Natural killer cell (primary cell): ENCODE results near the gene ZNF133. TPM values are rescaled to one million over a fixed set of nuclear protein-coding genes. Genes with fewer than 3 reads are reported as not detected.
"Not testable (repeated sequence)": the region's sequence is repeated elsewhere in the genome, so short reads cannot be mapped to it uniquely, and the experiment has no call there.

Source experiments
- ATAC-seq, 3 donors: fragments of 150-1000 bp in 2 of 3; fragments of 200-7000 bp in 1 of 3; cut with Tn5 transposase; 1 replicate in 1 of 3; 2 replicates in 2 of 3; pipeline ENCODE4 v1.10.0; 2021; ENCODE audit warnings: mild to moderate bottlenecking in 2 of 3, moderate library complexity in 2 of 3
- DNase-seq, 2 donors: peaks; one replicate each; pipeline versions ENCODE4 v3.0.0 to v3.0.0-alpha.2; 2013 to 2021; ENCODE audit warnings: mixed read lengths in 1 of 2
- H3K27ac ChIP-seq: one replicate; pipeline ENCODE4 v1.5.1; 2013; ENCODE audit warnings: mild to moderate bottlenecking, low read length
- H3K27me3 ChIP-seq: one replicate; pipeline ENCODE4 v1.6.1; 2013; ENCODE audit warnings: low read length; ENCODE audit not compliant: control insufficient read depth, insufficient read depth
- H3K36me3 ChIP-seq: one replicate; pipeline ENCODE4 v1.6.1; 2013; ENCODE audit warnings: low read length; ENCODE audit not compliant: control insufficient read depth, insufficient read depth
- H3K4me1 ChIP-seq: one replicate; pipeline ENCODE4 v1.6.1; 2013; ENCODE audit warnings: low read length; ENCODE audit not compliant: control insufficient read depth, insufficient read depth
- H3K4me3 ChIP-seq: one replicate; pipeline ENCODE4 v1.5.1; 2013; ENCODE audit warnings: low read length
- H3K9me3 ChIP-seq: one replicate; pipeline ENCODE4 v1.6.1; 2013; ENCODE audit warnings: low read length; ENCODE audit not compliant: control insufficient read depth, insufficient read depth
- H3K27ac Mint-ChIP-seq, 2 donors: one replicate each; pipeline ENCODE4 v1.8.0; 2022; ENCODE audit warnings: mild to moderate bottlenecking in 2 of 2, mixed read lengths in 2 of 2, moderate library complexity in 1 of 2
- H3K27me3 Mint-ChIP-seq, 2 donors: one replicate each; pipeline ENCODE4 v1.8.0; 2022; ENCODE audit warnings: low read depth in 2 of 2, mixed read lengths in 2 of 2
- H3K36me3 Mint-ChIP-seq: one replicate; pipeline ENCODE4 v1.8.0; 2022; ENCODE audit warnings: mixed read lengths
- H3K4me1 Mint-ChIP-seq, 2 donors: one replicate each; pipeline ENCODE4 v1.8.0; 2022; ENCODE audit warnings: mixed read lengths in 2 of 2
- H3K4me3 Mint-ChIP-seq: one replicate; pipeline ENCODE4 v1.8.0; 2022; ENCODE audit warnings: mild to moderate bottlenecking, moderate library complexity, mixed read lengths
- H3K9me3 Mint-ChIP-seq, 2 donors: one replicate each; pipeline ENCODE4 v1.8.0; 2022; ENCODE audit warnings: mixed read lengths in 2 of 2
- CTCF ChIP-seq: fragments of 200-600 bp; IDR thresholded peaks from one replicate; pipeline ENCODE4 v1.8.0; 2022; ENCODE audit warnings: antibody characterized with exemption
- WGBS: methylation state at CpG from one replicate; pipeline ENCODE4 v1.1.7; 2013; ENCODE audit warnings: missing lambda C conversion rate; ENCODE audit not compliant: insufficient coverage; 5-methylcytosine and 5-hydroxymethylcytosine counted together
- intact Hi-C: fragments of 100-400 bp; cut with micrococcal nuclease; formaldehyde crosslinking; loops from one replicate; pipeline ENCODE4 v1.14.2; 2022
- total RNA-seq, 4 donors: library from RNA; stranded (reverse); fragments of 120-200 nt in 1 of 4; gene quantifications; one replicate each; pipeline versions ENCODE4 v1.2.3 to v1.2.4, GENCODE V29; 2013 to 2022

ZNF133 gene
- total RNA-seq, 3 donors from 2014 or later (not counting 1 experiment from before 2014, with no cell fraction given): 5.2 to 9.6 (median 9.3) TPM

- Mint-ChIP-seq H3K27ac (no peak overlapping the region), H3K4me1 (no peaks in the 10 kb centered on the region), H3K4me3 (no peak overlapping the region), H3K9me3 (peaks cover 0 to 4% of the 10 kb centered on the region in 2 donors), H3K36me3 (no peaks in the 10 kb centered on the region), H3K27me3 (no peaks in the 10 kb centered on the region)
- Histone ChIP-seq H3K27ac (no peak overlapping the region), H3K4me3 (no peak overlapping the region), H3K27me3 (no peaks in the 10 kb centered on the region), H3K36me3 (no peaks in the 10 kb centered on the region), H3K4me1 (no peaks in the 10 kb centered on the region), H3K9me3 (no peaks in the 10 kb centered on the region)
- DNase-seq (no peak), ATAC-seq (no peak)
- WGBS: 91% methylated on average over 4 of the region's 4 CpGs
- TF ChIP-seq CTCF: no peak
- intact Hi-C loops: no loop called here
These were observed 35.4 kb downstream of the ZNF133 start for GRCh38 chr20:18323705-18324104.

GRCh38 chr20:18324596-18325089 lies 36.3 kb downstream of the ZNF133 start:
- no peak for DNase-seq
- intact Hi-C loops: no loop called here
- 65% methylated on average over 3 of the region's 3 CpGs for WGBS
- Mint-ChIP-seq H3K4me3 (no peak overlapping the region), H3K9me3 (peaks cover 0 to 4% of the 10 kb centered on the region in 2 donors), H3K27me3 (no peaks in the 10 kb centered on the region), H3K36me3 (no peaks in the 10 kb centered on the region), H3K27ac (no peak overlapping the region), H3K4me1 (no peaks in the 10 kb centered on the region)
- TF ChIP-seq CTCF: no peak
- Histone ChIP-seq H3K4me3 (no peak overlapping the region), H3K9me3 (no peaks in the 10 kb centered on the region), H3K27me3 (no peaks in the 10 kb centered on the region), H3K4me1 (no peaks in the 10 kb centered on the region), H3K36me3 (no peaks in the 10 kb centered on the region), H3K27ac (no peak overlapping the region)
- no peak for ATAC-seq

GRCh38 chr20:18326990-18327389 lies 38.7 kb downstream of the ZNF133 start:
- intact Hi-C loops: no loop called here
- DNase-seq (no peak), ATAC-seq (no peak)
- Histone ChIP-seq H3K4me3 (no peak overlapping the region), H3K27ac (no peak overlapping the region), H3K36me3 (no peaks in the 10 kb centered on the region), H3K9me3 (peaks cover 3% of the 10 kb centered on the region), H3K4me1 (no peaks in the 10 kb centered on the region), H3K27me3 (peaks cover 2% of the 10 kb centered on the region)
- H3K4me3 Mint-ChIP-seq: no peak overlapping the region
- no peak overlapping the region for H3K27ac Mint-ChIP-seq
- no CpG with 5 or more reads among the region's 2 CpGs for WGBS
- H3K27me3 Mint-ChIP-seq: no peaks in the 10 kb centered on the region
- peaks cover 6 to 14% of the 10 kb centered on the region in 2 donors for H3K9me3 Mint-ChIP-seq
- TF ChIP-seq CTCF: no peak
- peaks cover 16% of the 10 kb centered on the region for H3K36me3 Mint-ChIP-seq
- H3K4me1 Mint-ChIP-seq: no peaks in the 10 kb centered on the region

GRCh38 chr20:18331694-18332093 lies 43.4 kb downstream of the ZNF133 start:
- DNase-seq (no peak), ATAC-seq (no peak)
- no peaks in the 10 kb centered on the region for H3K36me3 ChIP-seq
- peaks cover 9% of the 10 kb centered on the region for H3K9me3 ChIP-seq
- 75% methylated on average over 2 of the region's 2 CpGs for WGBS
- H3K27ac ChIP-seq: no peak overlapping the region
- H3K9me3 Mint-ChIP-seq: peaks cover 15 to 33% of the 10 kb centered on the region in 2 donors
- peaks cover 0 to 8% of the 10 kb centered on the region in 2 donors for H3K27me3 Mint-ChIP-seq
- H3K27me3 ChIP-seq: peaks cover 2% of the 10 kb centered on the region
- H3K4me3 ChIP-seq: no peak overlapping the region
- TF ChIP-seq CTCF: no peak
- no peak overlapping the region for H3K4me3 Mint-ChIP-seq
- no peaks in the 10 kb centered on the region for H3K4me1 ChIP-seq
- H3K4me1 Mint-ChIP-seq: no peaks in the 10 kb centered on the region
- intact Hi-C loops: no loop called here
- H3K36me3 Mint-ChIP-seq: peaks cover 30% of the 10 kb centered on the region
- no peak overlapping the region for H3K27ac Mint-ChIP-seq

- WGBS: 39% methylated on average over 2 of the region's 3 CpGs
- H3K27ac Mint-ChIP-seq, H3K4me1 ChIP-seq, H3K4me3 Mint-ChIP-seq, H3K27me3 ChIP-seq, H3K4me1 Mint-ChIP-seq, H3K9me3 ChIP-seq, H3K27me3 Mint-ChIP-seq, H3K36me3 ChIP-seq, ATAC-seq, H3K27ac ChIP-seq, H3K4me3 ChIP-seq, DNase-seq, H3K36me3 Mint-ChIP-seq, intact Hi-C loops, H3K9me3 Mint-ChIP-seq: not testable (repeated sequence)
These were observed 61.4 kb downstream of the ZNF133 start for GRCh38 chr20:18349749-18350148.
